Neural cell (in vitro differentiated cells): ENCODE data around the gene ANK2. TPM values are rescaled to one million over a fixed set of nuclear protein-coding genes. Genes with fewer than 3 reads are reported as not detected.

Source experiments
- H2AFZ ChIP-seq: fragments of 200-600, 300-800 bp; sonication (generic), shearing (Covaris generic); 2 replicates; pipeline ENCODE4 v1.6.0; 2014; ENCODE audit warnings: low read depth, mild to moderate bottlenecking, antibody characterized with exemption, low read length, moderate library complexity
- H3F3A ChIP-seq: fragments of 200-600 bp; shearing (Covaris generic); 2 replicates; pipeline ENCODE4 v1.6.1; 2016; ENCODE audit warnings: mild to moderate bottlenecking, moderate library complexity, mixed read lengths, antibody characterized with exemption, low read length; ENCODE audit not compliant: insufficient read depth, poor library complexity, severe bottlenecking
- H3K27ac ChIP-seq: fragments of 200-600, 300-800 bp; sonication (generic), shearing (Covaris generic); 2 replicates; pipeline ENCODE4 v1.5.1; 2014; ENCODE audit warnings: mild to moderate bottlenecking, low read length, moderate library complexity
- H3K27me3 ChIP-seq: fragments of 300-800, 200-600 bp; sonication (generic), shearing (Covaris generic); 2 replicates; pipeline ENCODE4 v1.6.0; 2014; ENCODE audit warnings: mild to moderate bottlenecking, low read depth, low read length, moderate library complexity; ENCODE audit not compliant: insufficient read depth
- H3K36me3 ChIP-seq: fragments of 300-800, 200-600 bp; sonication (generic), shearing (Covaris generic); 2 replicates; pipeline ENCODE4 v1.5.1; 2014; ENCODE audit warnings: mild to moderate bottlenecking, antibody characterized with exemption, low read length, moderate library complexity; ENCODE audit not compliant: insufficient read depth
- H3K4me2 ChIP-seq: fragments of 300-800, 200-600 bp; sonication (generic), shearing (Covaris generic); 2 replicates; pipeline ENCODE4 v1.6.0; 2014; ENCODE audit warnings: mild to moderate bottlenecking, low read length
- H3K4me3 ChIP-seq: fragments of 300-800, 200-600 bp; sonication (generic), shearing (Covaris generic); 2 replicates; pipeline ENCODE4 v1.5.1; 2014; ENCODE audit warnings: mild to moderate bottlenecking, low read length, moderate library complexity
- H3K79me2 ChIP-seq: fragments of 200-600 bp; shearing (Covaris generic); replicated peaks from 2 replicates; pipeline ENCODE4 v1.6.0; 2014; ENCODE audit warnings: mild to moderate bottlenecking, low read length, moderate library complexity; ENCODE audit not compliant: insufficient read depth
- H3K9ac ChIP-seq: fragments of 300-800, 200-600 bp; sonication (generic), shearing (Covaris generic); 2 replicates; pipeline ENCODE4 v1.6.1; 2016; ENCODE audit warnings: mild to moderate bottlenecking, low read length, mixed read lengths
- H3K9me2 ChIP-seq: fragments of 200-600 bp; shearing (Covaris generic); 2 replicates; pipeline ENCODE4 v1.6.1; 2016; ENCODE audit warnings: mild to moderate bottlenecking, low read length, mixed read lengths; ENCODE audit not compliant: insufficient read depth
- H3K9me3 ChIP-seq: fragments of 200-600, 300-800 bp; sonication (generic), shearing (Covaris generic); 2 replicates; pipeline ENCODE4 v1.6.1; 2016; ENCODE audit warnings: mild to moderate bottlenecking, mixed run types, low read length, moderate library complexity, mixed read lengths
- H4K20me1 ChIP-seq: fragments of 200-600 bp; shearing (Covaris generic); 2 replicates; pipeline ENCODE4 v1.6.1; 2016; ENCODE audit warnings: mild to moderate bottlenecking, mixed run types; ENCODE audit not compliant: insufficient read depth
- CTCF ChIP-seq: fragments of 450-650 bp; IDR thresholded peaks from 2 replicates; pipeline ENCODE4 v1.5.1; 2014; ENCODE audit warnings: antibody characterized with exemption, mild to moderate bottlenecking, moderate library complexity; ENCODE audit not compliant: poor library complexity, severe bottlenecking
- EP300 ChIP-seq: fragments of 450-650 bp; conservative IDR thresholded peaks from 2 replicates; pipeline ENCODE4 v1.6.1; 2014; ENCODE audit warnings: antibody characterized with exemption, mild to moderate bottlenecking, moderate library complexity; ENCODE audit not compliant: poor library complexity, severe bottlenecking
- EZH2 ChIP-seq: fragments of 200-600, 300-800 bp; shearing (Covaris generic), sonication (generic); IDR thresholded peaks from 2 replicates; pipeline ENCODE4 v1.6.1; 2014; ENCODE audit warnings: antibody characterized with exemption, low read length, borderline replicate concordance, mild to moderate bottlenecking; ENCODE audit not compliant: insufficient read depth, poor library complexity, severe bottlenecking
- MXI1 ChIP-seq: fragments of 450-650 bp; conservative IDR thresholded peaks from 2 replicates; pipeline ENCODE4 v1.6.1; 2014; ENCODE audit warnings: antibody characterized with exemption, mild to moderate bottlenecking; ENCODE audit not compliant: poor library complexity, severe bottlenecking
- POLR2AphosphoS5 ChIP-seq: IDR thresholded peaks from 2 replicates; pipeline ENCODE4 v1.6.1; 2012
- RAD21 ChIP-seq: fragments of 450-650 bp; conservative IDR thresholded peaks from 2 replicates; pipeline ENCODE4 v1.6.1; 2014; ENCODE audit warnings: antibody characterized with exemption, mild to moderate bottlenecking, moderate library complexity
- REST ChIP-seq: IDR thresholded peaks from 2 replicates; pipeline ENCODE4 v1.6.1; 2012; ENCODE audit warnings: borderline replicate concordance
- SMC3 ChIP-seq: fragments of 450-650 bp; conservative IDR thresholded peaks from 2 replicates; pipeline ENCODE4 v1.6.1; 2014; ENCODE audit warnings: antibody characterized with exemption, mild to moderate bottlenecking, moderate library complexity; ENCODE audit not compliant: poor library complexity
- TAF1 ChIP-seq: IDR thresholded peaks from 2 replicates; pipeline ENCODE4 v1.6.1; 2012; ENCODE audit warnings: low read depth
- polyA plus RNA-seq: library from polyadenylated mRNA; depleted of rRNA; stranded (reverse); fragments of >200 nt; gene quantifications from 2 replicates; pipeline ENCODE4 v1.2.3, GENCODE V29; 2014

The ANK2 gene
- polyA plus RNA-seq, 1 donor from 2014 or later, result 52.0 TPM

DNA sequence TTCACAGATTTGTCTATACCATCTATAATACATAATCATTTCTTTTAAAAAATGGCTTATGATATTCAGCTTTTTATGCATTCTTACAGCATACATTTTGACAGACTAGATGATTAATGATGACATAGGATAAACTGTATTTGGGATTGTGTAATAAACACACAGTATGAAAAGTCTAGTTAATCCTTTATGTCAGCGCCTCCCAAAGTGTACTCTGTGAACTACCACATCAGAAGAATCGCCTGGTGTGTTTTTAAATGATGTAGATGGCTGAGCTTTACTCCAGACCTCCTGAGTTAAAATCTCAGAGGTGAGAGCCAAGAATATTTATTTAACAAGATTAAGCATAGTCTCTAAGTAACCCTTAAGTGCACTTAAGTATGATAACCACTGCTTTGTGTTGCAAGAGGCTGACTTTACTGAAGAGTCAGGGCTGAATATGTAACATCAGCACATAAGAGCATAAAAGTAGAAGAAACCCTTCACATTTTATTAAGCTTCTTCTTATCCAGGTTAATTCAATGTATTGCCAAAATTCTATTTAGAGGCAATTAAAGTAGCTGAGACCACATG, 104.2 kb downstream of the ANK2 start:
- no peaks in the 10 kb centered on the region for H3K79me2 ChIP-seq
- no peaks in the 10 kb centered on the region for H3K9me2 ChIP-seq
- no peak overlapping the region for H3K27ac ChIP-seq
- no peak overlapping the region for H3K9ac ChIP-seq
- no peaks in the 10 kb centered on the region for H3K9me3 ChIP-seq
- H3K4me3 ChIP-seq, result no peak overlapping the region
- TF ChIP-seq EZH2, result no peak
- no peak for TF ChIP-seq SMC3
- no peak for TF ChIP-seq POLR2AphosphoS5
- TF ChIP-seq MXI1, result no peak
- no peak for TF ChIP-seq TAF1
- TF ChIP-seq EP300, result no peak
- no peak for TF ChIP-seq RAD21
- TF ChIP-seq REST, result no peak
- TF ChIP-seq CTCF, result no peak
- no peak overlapping the region for H3K4me2 ChIP-seq
- no peaks in the 10 kb centered on the region for H3F3A ChIP-seq
- H3K27me3 ChIP-seq, result no peaks in the 10 kb centered on the region
- H4K20me1 ChIP-seq, result no peaks in the 10 kb centered on the region
- no peak overlapping the region for H2AFZ ChIP-seq
- no peaks in the 10 kb centered on the region for H3K36me3 ChIP-seq

- H3K9me2 ChIP-seq, result no peaks in the 10 kb centered on the region
- TF ChIP-seq MXI1 (no peak), EP300 (no peak), SMC3 (no peak), POLR2AphosphoS5 (no peak), REST (no peak), EZH2 (no peak), RAD21 (no peak), CTCF (no peak), TAF1 (no peak)
- no peak overlapping the region for H3K4me2 ChIP-seq
- no peak overlapping the region for H3K27ac ChIP-seq
- H3K4me3 ChIP-seq, result no peak overlapping the region
- H3K36me3 ChIP-seq, result no peaks in the 10 kb centered on the region
- no peaks in the 10 kb centered on the region for H3K9me3 ChIP-seq
- no peak overlapping the region for H3K9ac ChIP-seq
- H3K79me2 ChIP-seq, result no peaks in the 10 kb centered on the region
- H3K27me3 ChIP-seq, result no peaks in the 10 kb centered on the region
- no peaks in the 10 kb centered on the region for H3F3A ChIP-seq
- no peak overlapping the region for H2AFZ ChIP-seq
- H4K20me1 ChIP-seq, result no peaks in the 10 kb centered on the region
Observed at GRCh38 chr4:113154281-113154680, 104.8 kb downstream of the ANK2 start.
